ENCODE results near the gene EVI5. TPM values are rescaled to one million over a fixed set of nuclear protein-coding genes. Genes with fewer than 3 reads are reported as not detected.
"Not testable (repeated sequence)": the region's sequence is repeated elsewhere in the genome, so short reads cannot be mapped to it uniquely, and the experiment has no call there.

Gene EVI5
- total RNA-seq, 1 donor from 2014 or later, result 29.7 TPM

- no peak for TF ChIP-seq POLR2A (IDR thresholded peaks at IDR 0.05)
- peak in 1 of 3 experiments; percentile 27 for TF ChIP-seq CTCF (IDR thresholded peaks at IDR 0.05)
- Histone ChIP-seq H3K36me3 (no peaks in the 10 kb centered on the region), H3K27me3 (no peaks in the 10 kb centered on the region), H3K9me3 (no peaks in the 10 kb centered on the region), H3K4me3 (no peak overlapping the region), H3K27ac (no peak overlapping the region), H3K4me1 (no peaks in the 10 kb centered on the region)
- intact Hi-C loops (cut with DNase I), result no loop called here
- no peak for DNase-seq (ENCODE audit: extremely low spot score in 2 of 2)
Measured at GRCh38 chr1:92749024-92749634, 35.8 kb downstream of the EVI5 start.

DNA sequence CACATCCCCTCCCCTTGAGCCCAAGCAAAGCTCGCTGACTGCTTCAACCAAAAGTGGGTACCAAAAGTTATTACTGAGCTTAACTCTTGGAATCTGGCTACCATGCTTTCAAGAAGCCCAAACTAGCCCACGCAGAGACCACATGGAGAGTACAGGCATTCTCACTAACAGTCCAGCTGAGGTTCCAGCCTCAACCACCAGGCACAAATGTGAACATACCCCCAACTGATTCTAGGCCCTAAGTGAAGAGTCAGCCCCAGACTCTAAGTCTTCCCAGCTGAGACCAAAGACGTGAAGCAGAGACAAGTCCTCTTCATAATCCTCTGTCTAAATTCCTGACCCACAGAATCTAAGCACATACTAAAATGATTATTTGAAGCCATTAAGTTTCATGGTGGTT lies 36.8 kb downstream of the EVI5 start:
- intact Hi-C loops (cut with DNase I), result no loop called here
- Histone ChIP-seq H3K27me3 (no peaks in the 10 kb centered on the region), H3K27ac (no peak overlapping the region), H3K36me3 (no peaks in the 10 kb centered on the region), H3K9me3 (no peaks in the 10 kb centered on the region), H3K4me3 (no peak overlapping the region), H3K4me1 (no peaks in the 10 kb centered on the region)
- no peak for DNase-seq (ENCODE audit: extremely low spot score in 2 of 2)
- no peak for TF ChIP-seq POLR2A (IDR thresholded peaks at IDR 0.05)
- no peak for TF ChIP-seq CTCF (IDR thresholded peaks at IDR 0.05)
- no peak for TF ChIP-seq POLR2AphosphoS5 (IDR thresholded peaks at IDR 0.05; ENCODE audit: insufficient read depth in 1 of 2, low read depth in 1 of 2)

DNA sequence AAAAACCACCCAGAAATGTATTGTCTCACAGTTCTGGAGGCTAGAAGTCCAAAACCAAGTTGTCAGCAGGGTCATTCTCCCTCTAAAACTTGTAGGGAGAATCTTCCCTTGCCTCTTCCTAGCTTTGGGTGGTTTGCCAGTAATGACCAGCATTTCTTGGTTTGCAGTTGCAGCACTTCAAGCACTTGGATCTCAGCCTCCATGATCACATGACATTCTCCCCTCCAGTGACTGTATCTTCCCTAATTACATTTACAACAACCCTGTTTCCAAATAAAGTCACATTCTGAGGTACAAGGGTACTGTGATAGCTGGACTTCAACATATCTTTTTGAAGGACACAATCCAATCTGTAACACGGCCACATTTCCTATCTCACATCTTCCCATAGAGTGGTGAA lies 37.2 kb downstream of the EVI5 start:
- Histone ChIP-seq H3K27me3 (no peaks in the 10 kb centered on the region), H3K36me3 (no peaks in the 10 kb centered on the region), H3K9me3 (no peaks in the 10 kb centered on the region), H3K27ac (no peak overlapping the region), H3K4me3 (no peak overlapping the region), H3K4me1 (no peaks in the 10 kb centered on the region)
- DNase-seq (ENCODE audit: extremely low spot score in 2 of 2), result no peak
- intact Hi-C loops (cut with DNase I), result no loop called here
- TF ChIP-seq POLR2A (IDR thresholded peaks at IDR 0.05) (no peak), POLR2AphosphoS5 (IDR thresholded peaks at IDR 0.05; ENCODE audit: insufficient read depth in 1 of 2, low read depth in 1 of 2) (no peak), CTCF (IDR thresholded peaks at IDR 0.05) (no peak)

GRCh38 chr1:92746255-92746654 lies 38.7 kb downstream of the EVI5 start:
- H3K27me3 ChIP-seq; H3K4me1 ChIP-seq; H3K36me3 ChIP-seq; H3K27ac ChIP-seq; H3K4me3 ChIP-seq; intact Hi-C loops (cut with DNase I); H3K9me3 ChIP-seq; DNase-seq (ENCODE audit: extremely low spot score in 2 of 2): not testable (repeated sequence)

- intact Hi-C loops (cut with DNase I), result no loop called here
- H3K27ac ChIP-seq, result no peak overlapping the region
- DNase-seq (ENCODE audit: extremely low spot score in 2 of 2), result no peak
- H3K4me1 ChIP-seq, result no peaks in the 10 kb centered on the region
- no peaks in the 10 kb centered on the region for H3K27me3 ChIP-seq
- H3K9me3 ChIP-seq, result no peaks in the 10 kb centered on the region
- no peak for TF ChIP-seq CTCF (IDR thresholded peaks at IDR 0.05)
- no peak for TF ChIP-seq POLR2AphosphoS5 (IDR thresholded peaks at IDR 0.05; ENCODE audit: insufficient read depth in 1 of 2, low read depth in 1 of 2)
- TF ChIP-seq POLR2A (IDR thresholded peaks at IDR 0.05), result no peak
- no peak overlapping the region for H3K4me3 ChIP-seq
- no peaks in the 10 kb centered on the region for H3K36me3 ChIP-seq
Measured at GRCh38 chr1:92743221-92743620, 41.7 kb downstream of the EVI5 start.
